A549 (cell line): ENCODE results near the gene GTF2IRD2.
"Not testable (repeated sequence)": the region's sequence is repeated elsewhere in the genome, so short reads cannot be mapped to it uniquely, and the experiment has no call there.

Experiments
- CHD2 ChIP-seq: fragments of 150-350 bp; IDR thresholded peaks from 2 replicates; pipeline ENCODE4 v1.6.1; 2014; ENCODE audit warnings: low read length; ENCODE audit not compliant: partially characterized antibody
- TF ChIP-seq, protein P1 (sequence below): fragments of >200 bp; sonication (Bioruptor Twin); formaldehyde crosslinking; IDR thresholded peaks from 3 replicates; pipeline ENCODE4 v1.5.1; 2016

DNA sequence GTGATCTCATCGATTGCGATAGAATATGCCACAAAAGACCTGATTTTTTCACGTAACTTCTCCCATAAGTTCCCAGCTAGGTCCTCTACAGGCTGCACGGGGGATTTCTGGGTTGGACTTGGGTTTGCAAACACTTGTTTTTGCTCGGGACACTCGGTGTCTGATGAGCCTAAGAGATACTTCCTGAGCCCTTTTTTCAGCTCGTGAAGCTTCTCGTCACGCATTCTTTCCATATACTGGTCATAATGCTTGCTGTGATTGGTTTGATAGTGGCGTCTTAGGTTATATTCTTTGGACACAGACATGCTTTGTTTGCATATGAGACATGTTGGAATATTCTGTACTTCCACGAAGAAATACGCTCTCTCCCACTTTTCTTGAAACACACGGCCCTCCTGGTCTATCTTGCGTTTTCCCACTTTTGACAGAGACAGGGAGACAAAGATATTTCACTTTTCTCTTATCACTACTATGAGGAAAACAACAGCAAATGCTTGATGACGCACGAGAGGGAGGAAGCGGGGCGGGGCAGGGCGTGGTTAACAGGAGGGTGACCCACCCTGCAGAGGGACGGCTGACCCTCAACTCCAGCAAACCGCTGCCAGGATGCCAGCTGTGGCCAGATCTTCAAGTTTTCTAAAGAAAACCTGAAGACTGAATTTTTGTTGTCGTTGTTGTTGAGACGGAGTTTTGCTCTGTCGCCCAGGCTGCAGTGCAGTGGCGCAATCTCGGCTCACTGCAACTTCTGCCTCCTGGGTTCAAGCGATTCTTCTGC is 53.4 kb downstream of the GTF2IRD2 start:
- TF ChIP-seq, protein P1, sequence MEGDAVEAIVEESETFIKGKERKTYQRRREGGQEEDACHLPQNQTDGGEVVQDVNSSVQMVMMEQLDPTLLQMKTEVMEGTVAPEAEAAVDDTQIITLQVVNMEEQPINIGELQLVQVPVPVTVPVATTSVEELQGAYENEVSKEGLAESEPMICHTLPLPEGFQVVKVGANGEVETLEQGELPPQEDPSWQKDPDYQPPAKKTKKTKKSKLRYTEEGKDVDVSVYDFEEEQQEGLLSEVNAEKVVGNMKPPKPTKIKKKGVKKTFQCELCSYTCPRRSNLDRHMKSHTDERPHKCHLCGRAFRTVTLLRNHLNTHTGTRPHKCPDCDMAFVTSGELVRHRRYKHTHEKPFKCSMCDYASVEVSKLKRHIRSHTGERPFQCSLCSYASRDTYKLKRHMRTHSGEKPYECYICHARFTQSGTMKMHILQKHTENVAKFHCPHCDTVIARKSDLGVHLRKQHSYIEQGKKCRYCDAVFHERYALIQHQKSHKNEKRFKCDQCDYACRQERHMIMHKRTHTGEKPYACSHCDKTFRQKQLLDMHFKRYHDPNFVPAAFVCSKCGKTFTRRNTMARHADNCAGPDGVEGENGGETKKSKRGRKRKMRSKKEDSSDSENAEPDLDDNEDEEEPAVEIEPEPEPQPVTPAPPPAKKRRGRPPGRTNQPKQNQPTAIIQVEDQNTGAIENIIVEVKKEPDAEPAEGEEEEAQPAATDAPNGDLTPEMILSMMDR, result not testable (repeated sequence)
- TF ChIP-seq CHD2, result not testable (repeated sequence)
